COLO829 (cell line): Measurements from ENCODE around the gene PHYKPL.
"Not testable (repeated sequence)": the region's sequence is repeated elsewhere in the genome, so short reads cannot be mapped to it uniquely, and the experiment has no call there.

Experiments
- DNase-seq: peaks from one replicate; pipeline ENCODE4 v3.0.0; 2012; ENCODE audit warnings: low spot score

Gene PHYKPL

DNA sequence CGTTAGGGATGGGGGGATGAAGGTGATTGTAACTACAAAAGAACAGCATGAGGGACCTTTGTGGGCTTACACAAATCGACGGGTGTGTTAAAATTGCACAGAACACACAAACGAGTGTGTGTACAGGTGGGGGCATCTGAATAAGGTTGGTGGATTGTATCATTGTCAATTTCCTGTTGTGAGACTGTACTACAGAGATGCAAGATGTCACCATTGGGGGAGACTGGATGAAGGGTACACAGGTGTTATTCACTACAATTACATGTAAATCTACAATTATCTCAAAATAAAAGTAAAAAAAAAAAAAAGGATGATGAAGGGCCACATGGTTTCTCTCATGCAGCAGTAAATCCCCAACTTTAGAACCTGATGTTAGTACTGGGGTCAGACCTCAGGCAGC, 31.4 kb upstream of the PHYKPL start:
- DNase-seq: no peak

DNA sequence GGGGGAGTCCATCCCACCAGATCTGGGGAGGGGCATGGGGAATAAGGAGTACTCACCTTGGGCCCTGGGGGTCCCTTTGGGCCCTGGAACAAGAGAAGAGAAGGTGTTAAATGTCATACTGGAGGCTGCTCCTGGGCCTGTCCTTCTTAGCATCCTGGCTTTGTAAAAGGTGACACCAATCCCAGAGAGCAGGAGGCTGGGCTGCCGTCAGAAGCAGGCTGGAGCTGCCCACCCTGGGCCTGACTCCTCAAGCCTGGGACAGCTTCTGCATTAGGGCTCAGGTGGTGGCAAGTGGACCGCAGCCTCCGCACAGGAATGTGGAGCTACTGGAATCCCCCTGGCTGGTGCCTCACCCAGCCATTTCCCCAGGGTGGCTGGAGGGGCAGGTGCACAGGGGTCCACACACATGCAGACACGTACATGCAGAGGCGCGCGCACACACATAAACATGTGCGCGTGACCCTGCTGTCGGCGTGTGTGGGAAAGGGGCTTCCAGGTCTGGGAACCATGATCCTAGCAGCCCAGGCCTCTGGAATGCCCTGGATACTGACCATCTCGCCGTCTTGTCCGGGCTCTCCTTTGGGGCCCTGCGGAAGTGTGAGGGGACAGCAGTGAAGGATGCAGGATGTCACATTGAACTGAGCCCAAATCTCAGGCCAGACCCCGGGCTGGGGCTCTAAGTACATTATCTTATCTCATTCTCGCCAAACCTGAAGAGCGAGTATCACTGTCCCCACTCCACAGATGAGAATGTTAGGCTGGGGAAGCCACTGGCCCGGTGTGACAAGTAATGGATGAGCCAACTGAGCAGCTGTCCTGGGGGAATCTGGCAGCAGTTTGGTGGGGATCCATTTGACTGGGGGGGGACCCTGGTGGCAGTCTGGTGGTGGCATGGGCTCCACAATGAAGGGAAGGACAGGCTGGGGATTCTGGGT, 29.3 kb upstream of the PHYKPL start:
- DNase-seq: no peak

DNA sequence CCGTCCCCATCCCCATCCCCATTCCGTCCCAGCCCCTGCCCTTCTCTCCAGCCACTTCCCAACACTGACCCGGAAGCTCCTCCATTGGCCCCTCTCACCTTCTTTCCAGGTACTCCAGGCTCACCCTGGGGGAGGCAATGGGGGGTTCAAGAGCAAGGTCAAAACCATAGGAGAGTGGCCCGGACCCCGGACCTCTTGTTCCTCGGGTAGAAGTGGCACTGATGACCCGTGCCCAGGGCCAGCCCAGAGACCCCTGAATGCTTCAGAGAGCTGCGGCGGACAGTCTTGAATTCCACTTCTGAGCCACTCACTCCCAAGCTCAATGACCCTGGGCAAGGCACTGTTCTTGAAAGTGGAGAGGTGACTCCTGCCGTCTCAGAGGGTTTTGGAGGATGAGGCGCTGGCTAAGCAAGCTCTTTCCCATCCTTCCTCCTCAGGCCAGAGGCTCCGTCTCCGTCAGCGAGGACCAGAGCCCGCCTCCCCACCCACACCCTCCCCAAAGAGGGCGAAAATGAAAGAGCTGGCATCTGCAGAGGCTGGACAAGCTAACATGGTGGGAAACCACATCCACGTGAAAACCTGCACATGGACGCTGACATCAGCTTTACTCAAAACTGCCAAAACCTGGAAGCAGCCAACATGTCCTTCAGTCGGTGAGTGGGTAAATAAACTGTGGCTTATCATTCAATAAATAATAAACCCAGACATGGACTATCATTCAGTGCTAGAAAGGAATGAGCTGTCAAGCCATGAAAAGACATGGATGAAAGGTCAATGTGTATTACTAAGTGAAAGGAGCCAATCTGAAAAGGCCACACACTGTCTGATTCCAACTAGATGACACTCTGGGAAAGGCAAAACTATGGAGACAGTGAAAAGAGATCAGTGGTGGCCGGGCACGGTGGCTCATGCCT, 27.3 kb upstream of the PHYKPL start:
- DNase-seq: no peak

DNA sequence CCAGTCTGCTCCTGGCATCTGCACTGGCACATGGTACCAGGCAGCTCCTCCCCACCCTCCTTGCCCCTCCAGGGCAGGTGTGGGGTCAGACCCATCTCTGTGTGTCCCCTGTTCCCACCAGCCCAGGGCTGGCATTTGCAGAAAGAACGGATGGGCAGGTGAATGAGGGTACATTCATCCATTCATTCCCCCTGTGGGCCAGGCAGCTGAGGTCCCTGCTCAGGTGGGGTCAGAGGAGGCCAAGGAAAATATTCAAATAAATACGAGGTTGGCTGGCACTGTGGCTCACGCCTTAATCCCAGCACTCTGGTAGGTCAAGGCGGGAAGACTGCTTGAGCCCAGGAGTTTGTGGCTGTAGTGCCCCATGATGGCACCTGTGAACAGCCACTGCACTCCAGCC, 25.0 kb upstream of the PHYKPL start:
- DNase-seq: no peak

DNA sequence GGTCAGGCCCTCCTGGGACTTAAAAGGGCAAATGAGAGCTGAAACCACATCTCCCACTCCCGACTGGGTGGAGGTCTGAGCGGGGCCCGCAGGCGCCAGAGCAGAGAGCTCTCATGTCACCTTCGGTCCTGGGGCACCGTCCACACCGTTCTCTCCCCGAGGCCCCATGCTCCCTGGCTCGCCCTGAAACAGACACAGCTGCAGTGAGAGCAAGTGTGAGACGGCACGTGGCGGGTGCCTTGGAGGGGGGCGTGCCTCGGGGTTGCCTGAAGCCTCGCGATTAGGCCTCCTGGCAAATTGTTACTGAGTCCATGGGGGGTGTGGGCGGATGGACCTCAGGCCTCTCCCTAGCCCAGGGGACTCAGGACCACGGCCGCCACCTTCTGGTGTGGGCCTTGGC, 24.1 kb upstream of the PHYKPL start:
- DNase-seq: no peak

DNA sequence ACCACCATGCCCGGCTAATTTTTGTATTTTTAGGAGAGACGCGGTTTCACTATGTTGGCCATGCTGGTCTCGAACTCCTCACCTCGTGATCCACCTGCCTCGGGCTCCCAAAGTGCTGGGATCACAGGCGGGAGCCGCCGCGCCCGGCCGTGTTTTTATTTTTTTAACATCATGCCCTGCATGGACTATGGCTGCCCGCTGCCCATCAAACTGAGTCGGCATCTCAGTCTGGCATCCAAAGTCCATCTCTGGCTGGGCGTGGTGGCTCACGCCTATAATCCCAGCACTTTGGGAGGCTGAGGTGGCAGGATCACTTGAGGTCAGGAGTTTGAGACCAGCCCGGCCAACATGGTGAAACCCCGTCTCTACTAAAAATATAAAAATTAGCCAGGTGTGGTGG, 21.0 kb upstream of the PHYKPL start:
- not testable (repeated sequence) for DNase-seq

DNA sequence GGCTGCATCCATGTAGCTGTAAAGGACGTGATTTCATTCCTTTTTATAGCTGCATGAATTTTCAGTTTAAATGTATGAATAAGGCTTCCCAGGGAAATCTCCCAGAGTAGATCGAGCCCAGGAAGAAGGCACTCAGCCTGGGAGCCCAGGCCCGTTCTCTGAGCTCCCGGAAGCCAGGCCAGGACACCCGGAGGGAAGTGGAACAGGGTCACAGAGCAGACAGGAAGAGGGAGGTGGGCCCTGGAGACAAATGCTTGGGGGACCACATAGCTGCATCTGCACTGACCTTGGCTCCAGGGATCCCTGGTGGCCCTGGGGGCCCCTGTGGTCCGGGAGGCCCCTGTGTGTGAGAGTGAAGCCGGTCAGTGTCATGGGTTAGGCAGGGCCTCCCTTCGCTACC, 19.7 kb upstream of the PHYKPL start:
- no peak for DNase-seq

DNA sequence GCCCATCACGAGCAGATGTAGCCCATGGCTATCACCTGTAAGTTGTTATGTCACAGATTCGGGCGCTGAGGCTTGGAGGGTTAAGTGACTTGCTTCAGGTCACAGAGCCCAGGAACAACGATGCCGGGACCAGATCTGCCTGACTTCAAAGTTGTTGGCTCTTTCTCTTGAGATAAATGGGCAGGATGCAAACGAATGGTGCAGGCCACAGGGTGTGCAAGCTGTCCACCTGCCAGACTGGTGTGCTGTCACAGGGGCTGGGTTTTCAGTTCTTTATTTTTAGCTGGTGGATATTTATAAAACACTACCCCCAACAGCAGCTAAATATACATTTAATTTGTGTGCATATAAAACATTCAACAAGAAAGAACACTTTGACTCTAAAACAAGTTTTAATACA, 17.7 kb upstream of the PHYKPL start:
- DNase-seq: no peak

DNA sequence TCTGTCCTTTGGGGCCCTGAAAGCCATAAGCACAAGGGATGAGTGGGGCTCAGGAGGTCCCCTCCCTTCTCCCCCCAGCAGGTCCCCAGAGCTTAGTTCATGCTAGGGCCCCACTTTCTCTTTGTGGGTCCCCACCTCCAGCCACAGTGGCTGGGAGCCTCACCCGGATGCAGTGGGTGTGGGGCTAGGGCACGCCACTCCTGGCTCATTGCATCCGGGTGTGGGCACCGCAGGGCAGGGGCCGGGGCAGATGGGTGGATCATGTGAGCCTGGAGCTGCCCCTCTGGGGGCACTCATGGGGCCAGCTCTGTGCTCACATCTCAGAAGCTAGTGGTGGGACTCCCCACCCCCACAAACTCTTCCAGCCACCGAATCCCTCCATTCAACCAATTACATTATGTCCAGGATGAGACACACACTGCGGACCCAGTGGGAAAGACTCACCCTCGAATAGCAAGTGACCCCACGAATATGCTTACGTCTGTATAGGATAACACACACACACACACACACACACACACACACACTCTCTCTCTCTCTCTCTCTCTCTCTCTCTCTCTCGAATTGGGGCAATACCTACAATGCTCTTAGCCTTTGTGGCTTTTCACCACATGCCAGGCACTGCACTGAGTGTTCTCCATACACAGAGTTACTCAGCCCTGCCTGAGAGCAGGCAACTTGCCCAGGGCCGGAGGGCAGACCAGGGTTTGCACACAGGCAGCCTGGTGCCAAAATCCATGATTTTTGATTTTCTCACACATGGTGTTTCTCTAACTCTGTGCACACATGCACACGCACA, 16.8 kb upstream of the PHYKPL start:
- no peak for DNase-seq

DNA sequence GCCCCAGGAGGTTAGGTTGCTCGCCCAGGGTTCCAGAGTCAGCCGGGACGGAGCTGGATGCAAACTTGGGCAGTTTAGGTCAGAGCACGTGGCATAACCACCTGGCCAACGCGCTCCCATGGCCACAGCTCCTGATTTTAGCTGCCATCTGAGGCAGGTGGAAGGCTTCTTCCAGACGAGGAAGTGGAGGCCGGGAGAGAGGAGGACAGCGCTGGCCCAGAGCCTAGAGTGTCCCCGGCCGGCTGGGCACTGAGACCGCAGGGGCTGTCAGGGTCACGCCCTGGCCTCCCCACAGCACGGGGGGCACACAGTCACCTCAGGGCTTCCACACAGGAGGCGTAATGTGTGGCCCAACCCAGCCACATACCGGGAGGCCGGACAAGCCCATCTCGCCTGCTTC, 16.1 kb upstream of the PHYKPL start:
- no peak for DNase-seq

DNA sequence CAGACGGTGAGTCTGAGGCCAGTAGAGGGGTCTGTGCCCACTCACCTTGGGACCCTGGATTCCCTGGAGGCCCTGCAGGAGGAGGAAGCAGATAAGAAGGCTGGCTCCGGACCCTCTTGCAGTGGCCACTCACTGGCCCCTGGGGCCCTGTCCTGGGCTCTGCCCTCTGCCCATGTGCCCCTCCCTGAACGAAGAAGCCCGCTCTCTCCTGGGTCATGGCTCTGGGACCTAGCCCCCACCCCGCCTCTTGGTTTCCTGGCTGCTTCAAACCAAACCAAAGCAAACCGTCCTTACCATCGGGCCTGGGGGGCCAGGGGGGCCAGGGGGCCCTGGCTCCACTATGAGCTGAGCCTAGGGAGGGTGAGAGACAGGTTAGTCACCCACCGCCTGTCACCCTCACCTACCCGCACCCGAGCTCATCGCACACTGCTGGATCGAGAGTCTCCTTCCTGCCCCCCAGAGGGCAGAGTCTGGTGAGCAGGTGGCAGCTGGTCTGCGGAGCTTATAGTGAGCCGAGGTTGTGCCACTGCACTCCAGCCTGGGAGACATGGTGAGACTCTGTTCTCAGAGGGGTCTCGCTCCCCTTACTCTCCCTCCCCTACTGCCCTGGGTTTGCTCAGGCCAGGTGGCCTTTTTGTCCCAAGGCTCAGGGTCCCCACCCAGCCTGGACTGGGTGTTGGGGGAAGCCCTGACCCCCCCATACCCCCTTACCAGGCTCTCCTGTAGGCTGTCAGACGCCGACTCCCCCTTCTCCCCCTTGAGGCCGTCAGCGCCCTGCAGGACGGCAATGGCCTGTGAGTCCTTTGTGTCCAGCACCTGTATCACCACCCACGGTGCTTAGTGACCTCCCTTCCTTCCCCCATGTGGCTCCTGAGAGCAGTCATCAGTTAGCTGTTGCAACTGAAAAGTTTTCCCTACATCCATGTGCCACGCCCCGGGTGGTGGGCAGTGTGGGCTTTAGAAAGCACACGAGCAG, 15.2 kb upstream of the PHYKPL start:
- DNase-seq: no peak

DNA sequence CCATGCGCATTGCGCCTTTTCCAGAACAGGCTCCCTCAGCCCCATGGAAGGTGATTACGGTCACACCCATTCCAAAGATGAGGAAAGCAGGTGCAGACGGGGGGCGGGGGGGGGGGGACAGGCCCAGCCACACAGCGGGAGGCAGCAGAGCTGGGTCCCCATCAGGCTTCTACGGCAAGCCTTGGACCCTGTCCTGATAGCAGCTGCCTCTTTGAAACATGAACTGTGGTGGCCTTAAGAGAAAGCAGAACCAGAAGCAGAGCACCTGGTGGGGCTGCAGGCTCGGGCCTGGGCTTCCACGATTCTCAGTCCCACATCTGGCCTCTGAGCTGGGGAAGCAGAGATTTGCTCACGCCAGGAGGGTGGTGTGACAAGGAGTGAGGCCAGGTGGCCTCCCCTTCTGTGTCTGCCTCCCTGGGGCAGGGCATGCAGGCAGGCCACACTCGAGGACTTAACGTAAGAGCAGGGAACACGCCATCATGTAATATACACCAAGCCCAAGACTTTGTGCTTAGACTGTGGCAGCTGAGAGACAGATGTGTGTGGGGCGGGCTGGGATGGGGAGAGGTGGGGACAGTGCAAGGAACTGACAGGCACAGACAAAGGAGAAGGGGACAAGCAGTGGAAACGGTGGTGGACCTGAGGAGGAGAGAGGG, 14.2 kb upstream of the PHYKPL start:
- DNase-seq: no peak

DNA sequence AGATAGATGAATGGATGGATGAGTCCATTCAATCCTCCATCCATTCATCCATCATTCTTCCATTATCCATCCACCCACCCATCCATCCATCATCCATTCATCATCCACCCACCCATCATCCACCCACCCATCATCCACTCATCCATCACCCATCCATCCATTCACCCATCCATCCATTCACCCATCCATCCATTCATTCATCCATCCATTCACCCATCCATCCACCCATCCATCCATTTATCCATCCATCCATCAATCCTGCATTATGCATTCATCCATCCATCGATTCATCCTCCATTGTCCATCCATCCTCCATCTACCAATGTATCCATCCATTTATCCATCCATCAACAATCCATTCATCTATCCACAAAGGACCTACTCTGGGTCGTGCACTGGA, 12.8 kb upstream of the PHYKPL start:
- no peak for DNase-seq

DNA sequence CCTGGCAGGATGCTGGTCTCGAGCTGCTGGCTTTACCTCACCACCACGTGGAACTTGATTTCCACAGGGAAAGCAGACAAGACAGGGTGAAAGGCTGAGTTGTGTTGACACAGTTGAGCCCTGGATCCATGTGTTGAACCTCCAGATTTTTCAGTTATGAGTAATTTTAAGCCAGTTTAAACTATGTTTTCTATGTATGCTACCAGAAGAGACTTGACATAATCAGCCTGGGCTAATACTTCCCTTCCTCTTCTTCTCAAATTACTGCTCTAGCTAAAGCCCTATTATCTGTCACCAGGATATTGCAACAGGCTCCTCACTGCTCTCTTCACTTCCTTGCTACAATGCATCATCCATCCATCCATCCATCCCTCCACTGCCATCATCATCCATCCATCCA, 12.0 kb upstream of the PHYKPL start:
- DNase-seq: no peak

DNA sequence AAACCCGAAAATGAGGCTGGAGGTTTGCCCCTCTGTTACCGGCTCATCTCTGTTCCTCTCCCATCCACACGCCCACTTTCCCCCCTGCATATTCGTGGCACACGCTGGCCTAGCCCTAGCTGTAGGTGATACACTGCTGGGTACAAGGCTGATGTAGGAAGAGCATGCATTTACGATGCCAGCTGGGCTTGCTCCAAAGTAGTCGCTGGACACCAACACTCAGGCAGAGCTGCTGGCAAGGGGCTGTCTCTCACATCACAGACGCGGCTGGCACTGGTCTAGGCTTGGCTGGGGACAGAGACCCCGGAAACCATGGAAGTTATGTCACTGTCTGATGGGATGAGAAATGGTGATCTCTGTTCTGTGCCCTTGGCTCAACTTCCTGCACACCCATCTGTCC, 9.8 kb upstream of the PHYKPL start:
- DNase-seq: no peak

DNA sequence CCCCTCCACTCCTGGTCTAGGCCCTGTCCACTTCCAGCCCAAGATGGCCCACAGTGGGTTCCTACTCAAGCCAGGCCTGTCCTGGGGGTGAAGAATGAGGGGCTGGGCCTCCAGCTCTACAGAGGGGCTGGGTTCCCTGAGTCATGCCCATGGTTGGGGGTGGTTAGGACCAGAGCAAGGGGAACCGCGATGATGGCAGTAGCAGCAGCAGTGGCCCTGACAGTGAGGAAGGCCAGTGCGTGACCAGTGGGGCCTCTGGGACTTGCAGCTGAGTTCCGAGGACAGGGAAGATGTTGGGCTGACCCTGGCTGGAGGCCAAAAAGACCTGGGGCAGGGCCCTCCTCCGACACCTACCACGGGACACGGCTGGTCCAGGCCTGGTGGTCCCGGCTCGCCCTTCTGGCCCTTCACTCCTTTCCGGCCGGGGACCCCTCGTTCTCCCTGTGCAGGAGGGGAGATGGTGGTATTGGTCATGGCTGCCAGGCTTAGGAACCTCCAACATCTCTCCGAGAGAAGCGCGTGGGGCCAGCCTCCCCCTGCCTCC, 9.2 kb upstream of the PHYKPL start:
- DNase-seq: no peak

DNA sequence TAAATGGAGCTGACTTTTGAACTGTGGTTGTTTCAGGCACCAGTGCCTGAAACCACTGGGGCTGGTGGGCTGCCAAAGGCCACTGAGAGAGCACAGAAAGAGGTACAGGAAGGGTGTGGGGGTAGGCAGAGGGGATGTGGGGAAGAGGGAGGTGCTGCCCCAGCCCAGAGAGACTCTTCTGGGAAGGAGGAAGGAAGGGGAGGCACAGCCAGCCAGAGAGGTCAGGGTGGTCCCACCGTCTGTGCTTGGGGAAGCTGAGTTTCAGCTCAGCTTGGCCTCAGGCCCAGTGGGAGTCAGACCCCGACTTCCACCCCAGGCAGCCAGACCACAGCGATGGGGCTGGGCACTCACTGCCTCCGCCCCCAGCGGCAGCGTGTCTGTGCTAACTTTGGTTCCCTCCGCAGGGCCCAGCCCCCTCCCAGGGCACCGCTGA, 8.6 kb upstream of the PHYKPL start:
- no peak for DNase-seq

DNA sequence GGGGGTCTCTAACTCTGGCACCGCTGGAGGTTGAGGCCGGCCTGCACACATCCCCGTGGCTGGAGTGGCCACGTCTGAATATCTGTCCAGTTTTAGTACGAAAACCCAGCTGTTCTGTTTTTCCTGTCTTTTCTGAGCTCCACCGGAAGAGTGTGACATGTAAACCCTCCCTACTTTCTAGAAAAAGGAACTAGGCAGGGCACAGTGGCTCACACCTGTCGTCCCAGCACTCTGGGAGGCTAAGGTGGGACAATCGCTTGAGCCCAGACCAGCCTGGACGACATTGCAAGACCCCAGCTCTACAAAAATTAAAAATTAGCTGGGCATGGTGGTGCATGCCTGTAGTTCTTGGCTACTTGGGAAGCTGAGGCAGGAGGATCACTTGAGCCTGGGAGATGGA, 8.2 kb upstream of the PHYKPL start:
- DNase-seq: no peak

DNA sequence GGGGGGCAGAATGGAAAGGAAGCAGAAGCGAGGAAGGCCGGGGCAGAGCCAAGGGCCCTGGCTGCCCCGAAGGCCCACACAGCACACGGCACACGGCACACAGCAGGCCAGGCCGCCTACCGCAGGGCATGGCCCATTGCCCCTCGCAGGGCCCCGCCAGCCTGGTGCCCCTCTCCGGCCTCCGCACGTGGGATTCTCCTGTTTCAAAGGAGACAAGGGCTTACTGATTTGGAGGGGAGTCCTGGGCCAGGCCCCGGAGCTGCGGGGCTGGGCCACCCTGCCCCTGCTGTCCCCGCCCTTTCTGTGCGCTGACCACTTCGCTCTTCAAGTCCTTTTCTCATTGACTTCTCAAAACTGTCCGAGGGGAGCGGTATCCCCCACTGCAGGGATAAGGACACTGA, 7.7 kb upstream of the PHYKPL start:
- DNase-seq: no peak

DNA sequence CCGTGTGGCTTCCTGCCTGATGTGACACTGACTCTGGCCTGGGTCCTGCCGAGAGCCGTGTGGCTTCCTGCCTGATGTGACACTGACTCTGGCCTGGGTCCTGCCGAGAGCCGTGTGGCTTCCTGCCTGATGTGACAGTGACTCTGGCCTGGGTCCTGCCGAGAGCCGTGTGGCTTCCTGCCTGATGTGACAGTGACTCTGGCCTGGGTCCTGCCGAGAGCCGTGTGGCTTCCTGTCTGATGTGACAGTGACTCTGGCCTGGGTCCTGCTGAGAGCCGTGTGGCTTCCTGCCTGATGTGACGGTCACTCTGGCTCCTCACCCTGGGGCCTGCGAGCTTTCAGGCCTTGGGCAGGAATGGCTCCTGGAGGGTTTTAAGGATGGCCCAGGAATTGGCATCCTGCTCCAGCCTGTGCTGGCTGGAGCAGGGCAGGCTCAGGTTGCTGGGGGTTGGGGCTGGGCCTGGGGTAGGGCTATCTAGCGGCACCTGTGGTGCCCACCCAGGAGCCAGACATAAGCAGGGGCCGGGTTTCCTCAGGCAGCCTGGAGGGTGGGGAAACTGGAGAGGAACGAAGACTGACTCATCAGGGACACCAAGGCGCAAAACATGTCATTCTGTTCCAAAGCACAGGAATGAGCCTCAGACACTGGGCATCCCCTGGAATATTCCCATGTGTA, 7.2 kb upstream of the PHYKPL start:
- not testable (repeated sequence) for DNase-seq
